MM.1S (cell line): ENCODE results near the gene TMEM259.

Experiments
- EZH2 ChIP-seq: fragments of 300-600 bp; sonication (generic); optimal IDR thresholded peaks from 2 replicates; pipeline ENCODE3; 2017; ENCODE audit warnings: low read depth, mild to moderate bottlenecking, antibody characterized with exemption, low read length, mixed read lengths
- TF ChIP-seq, protein P1 (sequence below): fragments of 300-600 bp; sonication (generic); IDR thresholded peaks from 2 replicates; pipeline ENCODE4 v1.5.1; 2016; ENCODE audit warnings: antibody characterized with exemption, low read length, mixed read lengths

DNA sequence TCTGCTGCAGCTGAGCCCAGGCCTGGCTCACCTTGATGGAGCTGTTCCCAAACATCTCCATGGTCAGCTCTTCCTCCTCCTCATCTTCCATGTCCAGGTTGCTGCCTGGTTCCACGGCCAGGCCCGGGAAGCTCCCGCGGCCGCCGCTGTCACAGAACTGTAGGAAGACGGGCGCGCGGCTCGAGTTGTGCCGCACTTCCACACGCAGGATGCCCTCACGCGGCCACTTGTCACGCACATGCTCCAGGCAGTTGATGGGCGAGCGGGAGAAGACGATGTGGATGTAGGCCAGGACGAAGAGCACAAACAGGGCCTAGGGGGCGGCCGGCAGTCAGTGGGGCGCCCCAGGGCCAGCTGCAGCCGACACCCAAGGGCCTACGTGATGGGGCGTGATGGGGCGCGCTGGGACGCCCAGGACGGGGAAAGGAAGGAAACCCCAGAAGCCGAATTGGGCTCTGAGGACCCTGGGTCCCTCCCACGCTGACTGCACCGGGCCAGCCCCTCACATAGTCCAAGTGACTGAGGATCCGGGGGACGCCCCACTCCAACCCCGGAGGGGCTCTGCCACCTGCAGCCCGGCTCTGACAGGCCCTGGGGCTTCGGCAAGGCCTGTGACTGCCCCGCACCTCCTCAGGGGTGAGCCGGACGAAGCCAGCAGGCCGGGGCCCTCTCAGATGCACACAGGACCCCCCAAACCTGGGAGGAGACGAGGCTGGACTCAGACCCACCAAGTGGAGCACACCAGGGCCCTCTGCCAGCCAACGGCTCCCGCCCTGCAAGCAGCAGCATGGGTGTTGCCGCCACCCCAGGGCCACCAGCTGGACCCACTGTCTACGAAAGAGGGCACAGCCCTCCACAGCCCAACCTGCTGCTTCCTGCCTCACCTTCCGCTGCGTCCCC lies 6.5 kb downstream of the TMEM259 start:
- TF ChIP-seq, protein P1, sequence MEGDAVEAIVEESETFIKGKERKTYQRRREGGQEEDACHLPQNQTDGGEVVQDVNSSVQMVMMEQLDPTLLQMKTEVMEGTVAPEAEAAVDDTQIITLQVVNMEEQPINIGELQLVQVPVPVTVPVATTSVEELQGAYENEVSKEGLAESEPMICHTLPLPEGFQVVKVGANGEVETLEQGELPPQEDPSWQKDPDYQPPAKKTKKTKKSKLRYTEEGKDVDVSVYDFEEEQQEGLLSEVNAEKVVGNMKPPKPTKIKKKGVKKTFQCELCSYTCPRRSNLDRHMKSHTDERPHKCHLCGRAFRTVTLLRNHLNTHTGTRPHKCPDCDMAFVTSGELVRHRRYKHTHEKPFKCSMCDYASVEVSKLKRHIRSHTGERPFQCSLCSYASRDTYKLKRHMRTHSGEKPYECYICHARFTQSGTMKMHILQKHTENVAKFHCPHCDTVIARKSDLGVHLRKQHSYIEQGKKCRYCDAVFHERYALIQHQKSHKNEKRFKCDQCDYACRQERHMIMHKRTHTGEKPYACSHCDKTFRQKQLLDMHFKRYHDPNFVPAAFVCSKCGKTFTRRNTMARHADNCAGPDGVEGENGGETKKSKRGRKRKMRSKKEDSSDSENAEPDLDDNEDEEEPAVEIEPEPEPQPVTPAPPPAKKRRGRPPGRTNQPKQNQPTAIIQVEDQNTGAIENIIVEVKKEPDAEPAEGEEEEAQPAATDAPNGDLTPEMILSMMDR, result no peak
- TF ChIP-seq EZH2, result no peak
